ENCODE data around the gene SDR42E2. TPM values are rescaled to one million over a fixed set of nuclear protein-coding genes. Genes with fewer than 3 reads are reported as not detected.
"Not testable (repeated sequence)": the region's sequence is repeated elsewhere in the genome, so short reads cannot be mapped to it uniquely, and the experiment has no call there.

The SDR42E2 gene
- total RNA-seq, 1 donor from 2014 or later, result 0.12 TPM

DNA sequence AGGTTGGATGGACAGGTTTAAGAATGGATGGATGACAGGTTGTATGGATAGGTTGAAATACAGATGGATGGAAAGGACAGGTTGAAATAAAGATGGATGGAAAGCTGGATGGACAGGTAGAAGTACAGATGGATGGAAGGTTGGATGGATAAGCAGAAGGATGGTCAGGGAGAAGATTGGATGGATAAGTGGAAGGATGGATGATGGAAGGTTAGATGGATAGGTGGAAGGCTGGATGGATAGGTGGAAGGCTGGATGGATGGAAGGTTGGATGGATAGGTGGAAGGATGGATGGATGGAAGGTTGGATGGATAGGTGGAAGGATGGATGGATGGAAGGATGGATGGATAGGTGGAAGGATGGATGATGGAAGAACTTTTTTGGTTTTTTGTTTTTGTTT is 905 bp upstream of the SDR42E2 start:
- no peak overlapping the region for H3K4me3 ChIP-seq (ENCODE audit: low read depth, low read length)
- TF ChIP-seq, protein P1, sequence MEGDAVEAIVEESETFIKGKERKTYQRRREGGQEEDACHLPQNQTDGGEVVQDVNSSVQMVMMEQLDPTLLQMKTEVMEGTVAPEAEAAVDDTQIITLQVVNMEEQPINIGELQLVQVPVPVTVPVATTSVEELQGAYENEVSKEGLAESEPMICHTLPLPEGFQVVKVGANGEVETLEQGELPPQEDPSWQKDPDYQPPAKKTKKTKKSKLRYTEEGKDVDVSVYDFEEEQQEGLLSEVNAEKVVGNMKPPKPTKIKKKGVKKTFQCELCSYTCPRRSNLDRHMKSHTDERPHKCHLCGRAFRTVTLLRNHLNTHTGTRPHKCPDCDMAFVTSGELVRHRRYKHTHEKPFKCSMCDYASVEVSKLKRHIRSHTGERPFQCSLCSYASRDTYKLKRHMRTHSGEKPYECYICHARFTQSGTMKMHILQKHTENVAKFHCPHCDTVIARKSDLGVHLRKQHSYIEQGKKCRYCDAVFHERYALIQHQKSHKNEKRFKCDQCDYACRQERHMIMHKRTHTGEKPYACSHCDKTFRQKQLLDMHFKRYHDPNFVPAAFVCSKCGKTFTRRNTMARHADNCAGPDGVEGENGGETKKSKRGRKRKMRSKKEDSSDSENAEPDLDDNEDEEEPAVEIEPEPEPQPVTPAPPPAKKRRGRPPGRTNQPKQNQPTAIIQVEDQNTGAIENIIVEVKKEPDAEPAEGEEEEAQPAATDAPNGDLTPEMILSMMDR (conservative IDR thresholded peaks at IDR 0.05; ENCODE audit: low read depth, low read length), result no peak
- no peak for DNase-seq (ENCODE audit: low read depth)

DNA sequence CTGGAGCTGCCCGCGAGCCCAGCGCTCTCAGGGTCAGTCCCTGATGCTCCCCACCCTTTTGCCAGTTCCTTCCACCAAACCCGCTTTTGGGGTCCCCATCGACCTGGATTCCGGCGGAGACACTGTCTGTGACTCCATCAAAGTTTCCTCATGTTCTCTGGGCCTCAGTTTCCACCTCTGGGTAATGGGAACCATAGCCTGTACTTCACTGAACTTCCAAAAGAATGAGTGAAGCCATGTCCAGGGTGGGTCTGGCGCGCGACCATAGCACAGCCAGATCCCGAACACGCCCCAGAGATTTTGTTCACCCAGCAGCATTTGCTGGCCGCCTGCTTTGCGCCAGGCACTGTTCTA is 327 bp downstream of the SDR42E2 start:
- DNase-seq (ENCODE audit: low read depth), result no peak
- TF ChIP-seq, protein P1 (conservative IDR thresholded peaks at IDR 0.05; ENCODE audit: low read depth, low read length), result no peak
- no peak overlapping the region for H3K4me3 ChIP-seq (ENCODE audit: low read depth, low read length)

DNA sequence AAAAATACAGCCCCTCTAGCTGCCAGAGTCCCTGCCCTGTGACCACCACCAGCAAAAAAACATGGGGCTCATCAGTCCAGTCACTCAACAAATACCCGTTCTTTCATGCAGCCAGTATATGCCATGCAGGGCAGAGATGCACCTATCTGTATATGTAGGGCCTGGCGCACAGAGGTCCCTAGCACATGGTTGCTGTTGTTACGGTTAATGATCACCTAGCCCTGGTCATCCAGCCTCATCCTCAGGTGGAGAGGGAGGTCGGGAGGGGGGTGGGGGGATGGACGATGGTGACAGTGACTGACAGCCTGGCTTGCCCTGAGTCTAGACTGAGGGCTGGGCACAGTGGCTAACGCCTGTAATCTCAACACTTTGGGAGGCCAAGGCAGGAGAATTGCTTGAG is 1.5 kb downstream of the SDR42E2 start:
- TF ChIP-seq, protein P1 (conservative IDR thresholded peaks at IDR 0.05; ENCODE audit: low read depth, low read length), result no peak
- H3K4me3 ChIP-seq (ENCODE audit: low read depth, low read length), result no peak overlapping the region
- DNase-seq (ENCODE audit: low read depth), result no peak

DNA sequence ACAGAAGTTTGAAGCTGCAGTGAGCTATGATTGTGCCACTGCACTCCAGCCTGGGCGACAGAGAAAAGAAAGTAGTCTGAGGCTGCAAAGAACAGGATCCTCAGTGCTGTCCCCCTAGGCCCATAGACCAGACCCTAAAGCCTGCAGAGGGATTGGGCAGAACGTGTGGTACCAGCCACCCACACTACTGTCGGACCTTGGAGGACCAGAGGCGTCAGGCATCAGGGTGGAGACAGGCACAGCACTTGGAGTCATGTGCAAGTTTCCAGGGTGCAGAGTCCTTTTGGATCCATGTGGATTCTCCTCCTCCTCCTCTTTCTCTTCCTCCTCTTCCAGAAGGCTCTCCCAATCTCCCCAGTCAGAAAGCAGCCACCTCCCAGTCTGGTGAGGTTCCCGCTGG is 2.2 kb downstream of the SDR42E2 start:
- DNase-seq (ENCODE audit: low read depth), result no peak
- TF ChIP-seq, protein P1 (conservative IDR thresholded peaks at IDR 0.05; ENCODE audit: low read depth, low read length), result no peak
- no peak overlapping the region for H3K4me3 ChIP-seq (ENCODE audit: low read depth, low read length)

DNA sequence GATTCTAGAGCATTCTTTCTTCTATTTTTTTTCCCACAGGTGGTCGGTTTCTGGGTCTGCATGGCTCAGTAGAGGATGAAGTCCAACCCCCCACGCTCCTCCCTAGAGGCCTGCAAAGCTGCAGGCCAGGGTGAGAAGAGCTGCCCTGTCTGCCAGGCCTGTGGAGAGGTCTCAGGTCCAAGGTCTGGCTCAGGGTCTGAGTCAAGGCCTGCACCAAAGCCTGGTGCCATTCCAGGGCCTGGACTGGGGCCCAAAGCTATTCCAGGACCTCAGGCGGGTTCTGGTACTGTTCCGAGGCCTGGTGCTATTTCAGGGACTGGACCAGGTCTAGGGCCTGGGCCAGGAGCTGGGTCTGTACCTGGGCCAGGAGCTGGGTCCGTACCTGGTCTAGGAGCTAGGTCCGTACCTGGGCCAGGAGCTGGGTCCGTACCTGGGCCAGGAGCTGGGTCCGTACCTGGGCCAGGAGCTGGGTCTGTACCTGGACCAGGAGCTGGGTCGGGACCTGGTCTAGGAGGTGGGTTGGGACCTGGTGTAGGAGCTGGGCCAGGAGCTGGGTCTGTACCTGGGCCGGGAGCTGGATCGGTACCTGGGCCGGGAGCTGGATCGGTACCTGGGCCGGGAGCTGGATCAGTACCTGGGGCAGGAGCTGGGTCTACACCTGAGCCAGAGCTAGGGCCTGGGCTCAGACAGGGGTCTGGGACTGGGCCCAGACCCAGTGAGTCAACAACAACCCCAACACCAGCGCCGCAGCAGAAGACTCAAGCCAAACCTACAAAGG is 3.4 kb downstream of the SDR42E2 start:
- H3K4me3 ChIP-seq (ENCODE audit: low read depth, low read length), result no peak overlapping the region
- TF ChIP-seq, protein P1 (conservative IDR thresholded peaks at IDR 0.05; ENCODE audit: low read depth, low read length), result no peak
- no peak for DNase-seq (ENCODE audit: low read depth)

DNA sequence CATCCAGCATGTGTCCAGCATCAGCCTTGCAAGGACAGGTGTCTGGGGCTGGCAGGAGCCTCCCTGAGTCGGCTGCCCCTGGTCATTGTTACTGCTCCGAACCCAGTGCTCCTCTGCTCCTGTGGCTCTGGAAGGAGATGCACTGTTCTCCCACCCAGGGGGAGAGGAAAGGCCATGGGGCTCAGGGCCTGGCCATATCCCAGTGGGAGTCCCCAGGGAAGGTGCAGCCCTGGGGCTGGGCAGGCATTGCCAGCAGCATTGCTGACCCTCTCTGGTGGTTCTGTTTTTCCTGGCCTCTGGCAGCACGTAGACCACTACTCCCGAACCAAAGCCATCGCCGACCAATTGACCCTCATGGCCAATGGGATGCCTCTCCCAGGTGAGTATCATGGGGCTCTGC is 9.6 kb downstream of the SDR42E2 start:
- no peak overlapping the region for H3K4me3 ChIP-seq (ENCODE audit: low read depth, low read length)
- TF ChIP-seq, protein P1 (conservative IDR thresholded peaks at IDR 0.05; ENCODE audit: low read depth, low read length), result no peak
- no peak for DNase-seq (ENCODE audit: low read depth)

DNA sequence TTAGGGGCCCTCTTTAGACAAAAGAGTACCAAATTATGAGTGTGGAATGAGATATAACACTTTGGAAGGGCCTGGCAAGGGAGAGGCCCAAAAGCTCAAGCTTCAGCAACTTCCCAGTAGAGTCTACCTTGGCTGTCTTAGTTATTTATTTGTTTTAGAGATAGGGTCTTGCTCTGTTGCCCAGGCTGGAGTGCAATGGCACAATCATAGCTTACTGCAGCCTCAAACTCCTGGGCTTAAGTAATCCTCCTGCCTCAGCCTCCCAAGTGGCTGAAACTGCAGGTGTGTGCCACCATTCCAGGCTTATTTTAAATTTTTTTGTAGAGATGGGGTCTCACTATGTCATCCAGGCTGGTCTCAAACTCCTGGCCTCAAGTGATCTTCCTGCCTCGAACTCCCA is 10.3 kb downstream of the SDR42E2 start:
- not testable (repeated sequence) for H3K4me3 ChIP-seq (ENCODE audit: low read depth, low read length); DNase-seq (ENCODE audit: low read depth)

Data from epithelial cell of proximal tubule (primary cell).